OCI-LY1 (cell line): ENCODE measurements around the gene RAB11FIP4.

ENCODE experiments used
- CTCF ChIP-seq: fragments of 200-600 bp; sonication (generic), shearing (Covaris generic); IDR thresholded peaks from 2 replicates; pipeline ENCODE4 v1.5.1; 2017; ENCODE audit warnings: mild to moderate bottlenecking, antibody characterized with exemption, low read length, moderate library complexity, mixed read lengths
- EZH2 ChIP-seq: fragments of 200-600 bp; sonication (generic), shearing (Covaris generic); IDR thresholded peaks from 2 replicates; pipeline ENCODE4 v1.8.0; 2017; ENCODE audit warnings: borderline replicate concordance, mixed run types, mild to moderate bottlenecking, antibody characterized with exemption, low read length, moderate library complexity, mixed read lengths

GRCh38 chr17:31391496-31391949 is at the start of gene RAB11FIP4:
- TF ChIP-seq CTCF (no peak), EZH2 (no peak)
